Measurements from ENCODE around the gene ATG9A.
A peak's percentile ranks its signal among the peaks of the same experiment; 100 is the strongest.

The ATG9A gene

DNA sequence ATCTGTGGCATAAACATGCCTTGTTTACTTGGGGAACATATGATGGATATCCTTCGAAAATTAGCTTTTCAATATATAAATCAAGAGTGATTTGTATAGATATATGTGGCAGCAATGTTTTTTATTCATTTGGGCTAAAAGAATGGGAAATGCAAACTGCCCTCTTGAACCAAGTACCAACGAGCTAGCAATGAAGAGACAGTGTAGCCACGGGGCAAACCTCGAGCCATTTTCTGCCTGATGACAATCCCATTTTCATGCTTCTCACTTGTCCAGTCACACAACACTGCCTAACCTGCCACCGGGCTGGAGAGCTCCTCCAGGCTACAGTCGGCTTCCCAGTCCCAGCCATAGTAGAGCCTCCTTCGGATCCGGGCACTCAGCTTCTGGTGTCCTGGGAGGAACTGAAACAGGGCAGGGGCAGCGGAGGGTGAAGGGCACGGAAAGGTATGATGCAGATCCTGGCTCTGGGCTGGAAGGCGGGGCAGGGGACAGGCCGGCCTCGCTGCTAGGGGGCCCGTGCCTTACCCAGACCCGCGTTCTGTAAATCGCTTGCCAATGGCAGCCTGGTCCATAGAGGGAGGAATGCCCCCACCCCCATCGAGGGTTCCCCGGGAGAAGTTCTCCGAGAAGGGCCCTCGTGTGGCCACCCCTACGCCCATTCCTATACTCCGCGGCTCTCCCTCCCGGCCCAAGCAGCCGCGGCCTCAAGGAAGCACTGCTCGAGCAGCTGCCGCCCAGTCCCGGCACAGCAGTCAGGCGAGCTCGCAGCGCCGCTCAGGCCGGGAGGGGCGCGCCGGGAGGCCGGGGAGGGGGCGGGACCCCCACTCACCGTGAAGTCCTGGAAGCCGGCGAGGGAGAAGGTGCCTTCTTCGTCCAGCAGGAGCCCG is 53.3 kb downstream of the ATG9A start:
- peak in 1 of 2 experiments; percentile 8 for DNase-seq

DNA sequence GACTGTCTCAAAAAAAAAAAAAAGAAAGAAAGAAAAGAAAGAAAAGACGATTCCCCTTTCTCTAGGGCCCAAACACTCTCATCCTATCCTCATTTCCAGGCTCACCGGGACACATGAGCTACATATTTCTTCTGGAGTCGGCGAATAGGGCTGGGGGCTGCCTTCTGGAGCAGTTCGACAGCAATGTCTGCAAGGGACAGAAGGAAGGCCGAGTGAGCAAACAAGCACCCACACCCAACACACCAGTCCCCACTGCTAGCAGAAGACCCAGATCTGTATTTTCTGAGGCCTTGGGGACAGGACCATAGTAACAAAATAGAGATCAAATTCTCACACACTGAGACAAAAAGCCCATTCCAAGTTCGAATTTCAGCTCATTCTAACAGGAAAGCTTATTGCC is 54.0 kb downstream of the ATG9A start:
- DNase-seq: no peak

- no peak for DNase-seq
Observed at GRCh38 chr2:219174801-219175200, 54.6 kb downstream of the ATG9A start.

DNA sequence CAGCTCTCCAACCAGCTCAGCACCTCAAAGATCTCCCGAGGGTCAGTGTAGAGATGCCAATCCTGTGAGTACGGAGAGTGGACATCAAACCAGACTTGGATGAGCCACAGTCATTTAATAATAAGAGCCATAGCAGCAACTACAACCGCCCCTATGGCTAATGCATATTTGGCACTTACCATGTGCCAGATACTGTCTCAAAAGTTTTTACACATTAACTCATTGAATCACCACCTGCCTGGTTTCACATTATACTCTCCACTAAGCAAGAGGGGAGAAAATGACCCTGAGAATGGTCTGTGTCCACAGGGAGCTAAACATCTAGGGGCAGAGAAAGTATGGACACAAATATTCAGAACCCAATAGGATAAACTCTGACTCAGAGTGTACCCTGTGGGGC is 55.3 kb downstream of the ATG9A start:
- no peak for DNase-seq

- no peak for DNase-seq
Observed at GRCh38 chr2:219173176-219173575, 56.3 kb downstream of the ATG9A start.

DNA sequence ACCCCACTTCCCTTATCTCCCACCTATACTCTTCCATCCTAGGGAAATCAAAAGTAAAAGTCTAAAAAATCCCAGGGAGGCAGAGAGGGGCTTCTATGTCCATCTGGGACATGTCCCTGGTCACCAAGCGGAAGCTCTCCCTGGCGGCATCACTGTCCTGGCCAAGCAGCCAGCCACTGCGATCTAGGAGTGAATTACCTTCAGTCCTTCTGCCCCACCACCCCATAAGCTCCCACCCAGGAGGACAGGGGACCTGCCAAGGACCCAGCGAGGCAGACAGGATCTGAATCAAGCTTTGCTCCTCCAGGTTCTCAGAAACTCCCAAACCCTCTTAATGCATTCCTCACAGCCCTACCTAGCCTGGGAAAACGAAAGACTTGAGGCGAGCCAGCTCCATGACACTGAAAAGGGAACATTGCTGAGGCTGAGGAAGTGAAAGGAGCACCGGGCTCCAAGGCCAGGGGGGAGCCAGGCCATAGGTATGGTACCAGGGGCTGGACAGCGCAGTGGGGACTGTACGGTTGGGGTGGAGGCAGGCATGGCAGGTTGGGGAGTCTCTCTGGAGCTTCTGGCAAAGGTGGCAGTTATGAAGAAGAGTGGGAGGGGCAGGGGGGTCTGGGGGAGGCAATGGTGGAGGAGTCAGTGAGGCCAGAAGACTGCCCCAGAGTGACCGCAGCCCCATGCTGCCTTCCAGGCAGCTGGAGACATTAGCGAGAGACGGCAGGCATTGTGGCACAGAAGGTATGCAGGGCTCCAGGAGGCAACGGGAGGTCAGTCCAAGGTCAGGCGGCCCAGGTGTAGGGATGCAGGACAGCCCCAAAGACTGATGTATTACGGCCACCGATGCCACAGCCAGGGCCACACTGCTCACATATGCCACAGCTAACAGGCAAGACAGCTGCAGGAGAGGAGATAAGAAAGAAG is 56.9 kb downstream of the ATG9A start:
- DNase-seq: no peak

DNA sequence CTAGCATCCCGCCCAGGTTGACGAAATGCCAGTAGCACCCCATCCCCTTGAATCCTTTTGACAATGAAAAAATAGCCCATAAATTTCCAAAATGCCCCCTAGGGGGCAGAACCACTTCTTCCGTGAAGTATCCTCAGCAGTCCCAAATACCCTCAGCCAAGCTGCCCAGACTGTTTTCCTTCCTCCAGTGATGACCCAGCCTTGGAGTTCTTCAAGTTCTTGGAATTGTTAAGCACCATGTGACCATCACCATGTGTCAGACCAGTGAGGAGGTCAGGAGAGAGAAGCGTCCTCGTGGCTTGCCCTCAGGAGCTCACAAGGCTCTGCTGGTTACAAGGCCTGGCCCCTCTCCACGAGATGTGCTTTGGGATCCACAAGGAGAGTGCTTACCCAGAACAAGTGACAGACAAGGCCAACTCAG is 58.2 kb downstream of the ATG9A start:
- no peak for DNase-seq

DNA sequence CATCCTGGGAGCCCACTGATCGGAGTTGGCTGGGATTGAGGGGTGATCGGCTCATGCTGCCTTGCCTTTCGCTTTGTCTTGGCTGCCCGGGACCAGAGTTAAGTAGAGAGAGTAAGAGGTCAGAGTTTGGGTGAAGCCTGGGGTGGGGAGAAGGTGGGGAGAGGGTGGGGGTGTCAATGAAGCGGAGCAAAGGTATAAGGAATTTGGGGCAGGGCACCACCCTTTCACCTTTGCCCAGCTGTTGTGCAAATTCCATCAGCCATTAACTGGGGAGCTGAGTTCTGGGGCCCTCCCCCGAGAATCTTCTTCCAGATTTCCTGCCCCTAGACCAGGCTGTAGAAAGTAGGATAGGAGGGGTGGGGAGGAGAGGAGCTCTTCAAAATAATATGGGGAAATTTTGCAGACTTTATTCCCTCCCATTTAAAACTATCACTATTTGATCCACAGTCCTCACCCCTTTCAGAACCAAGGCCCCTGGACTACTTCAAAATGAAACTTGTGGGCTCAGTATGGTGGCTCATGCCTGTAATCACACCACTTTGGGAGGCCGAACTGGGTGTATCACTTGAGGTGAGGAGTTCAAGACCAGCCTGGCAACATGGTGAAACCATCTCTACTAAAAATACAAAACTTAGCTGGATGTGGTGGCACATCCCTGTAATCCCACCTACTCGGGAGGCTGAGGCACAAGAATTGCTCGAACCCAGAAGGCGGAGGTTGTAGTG is 59.3 kb downstream of the ATG9A start, which contains the start of gene SLC23A3:
Gene SLC23A3, minus strand, starts transcription at position 100 of the 725 bp plus-strand sequence. Its CDS starts 45 bp downstream, at position 55.
- no peak for DNase-seq
